Measurements from ENCODE around the gene KIF16B.

- no peak for TF ChIP-seq SIN3A (IDR thresholded peaks at IDR 0.05; ENCODE audit: borderline replicate concordance, insufficient read depth, low read length)
- TF ChIP-seq POLR2AphosphoS5 (IDR thresholded peaks at IDR 0.05; ENCODE audit: low read depth, low read length), result no peak
- TF ChIP-seq TAF1 (IDR thresholded peaks at IDR 0.05; ENCODE audit: borderline replicate concordance, insufficient read depth, low read length), result no peak
These were observed 132.6 kb downstream of the KIF16B start for GRCh38 chr20:16440686-16441085.
